CD4-positive, alpha-beta T cell treated with Interleukin-15 for 4 hours (primary cell): Measurements from ENCODE around the gene TMEM129.

Source experiments
- DNase-seq: peaks from one replicate; pipeline ENCODE4 v3.0.0-alpha.2; 2020; ENCODE audit warnings: low spot score

TMEM129 gene

DNA sequence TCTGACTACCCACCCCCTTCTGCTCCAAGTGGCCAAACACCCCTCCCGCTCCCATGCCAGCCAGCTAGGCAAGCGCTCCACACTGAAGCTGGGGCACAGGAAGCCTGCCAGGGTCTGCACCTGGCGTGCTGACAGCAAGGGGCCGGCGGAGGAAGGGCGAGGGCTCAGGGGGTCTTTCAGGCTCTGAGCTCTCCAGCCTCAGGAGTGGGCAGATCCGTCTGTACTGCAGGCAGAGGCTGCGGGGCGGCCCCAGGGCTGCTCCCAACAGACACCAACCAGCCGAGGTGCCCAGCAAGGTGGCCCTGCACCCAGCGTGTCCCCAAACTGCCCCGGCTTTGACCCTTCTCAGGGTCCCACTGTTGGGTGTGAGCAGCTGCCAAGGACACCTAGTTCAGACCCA lies 51.9 kb downstream of the TMEM129 start:
- DNase-seq = no peak

GRCh38 chr4:1668488-1668840 lies 52.7 kb downstream of the TMEM129 start:
- DNase-seq = no peak

- DNase-seq = no peak
These were observed 53.9 kb downstream of the TMEM129 start for GRCh38 chr4:1667273-1667672.

- DNase-seq = no peak
These were observed 54.7 kb downstream of the TMEM129 start for GRCh38 chr4:1666391-1666790.
